ENCODE measurements around the gene TNFRSF21.

DNA sequence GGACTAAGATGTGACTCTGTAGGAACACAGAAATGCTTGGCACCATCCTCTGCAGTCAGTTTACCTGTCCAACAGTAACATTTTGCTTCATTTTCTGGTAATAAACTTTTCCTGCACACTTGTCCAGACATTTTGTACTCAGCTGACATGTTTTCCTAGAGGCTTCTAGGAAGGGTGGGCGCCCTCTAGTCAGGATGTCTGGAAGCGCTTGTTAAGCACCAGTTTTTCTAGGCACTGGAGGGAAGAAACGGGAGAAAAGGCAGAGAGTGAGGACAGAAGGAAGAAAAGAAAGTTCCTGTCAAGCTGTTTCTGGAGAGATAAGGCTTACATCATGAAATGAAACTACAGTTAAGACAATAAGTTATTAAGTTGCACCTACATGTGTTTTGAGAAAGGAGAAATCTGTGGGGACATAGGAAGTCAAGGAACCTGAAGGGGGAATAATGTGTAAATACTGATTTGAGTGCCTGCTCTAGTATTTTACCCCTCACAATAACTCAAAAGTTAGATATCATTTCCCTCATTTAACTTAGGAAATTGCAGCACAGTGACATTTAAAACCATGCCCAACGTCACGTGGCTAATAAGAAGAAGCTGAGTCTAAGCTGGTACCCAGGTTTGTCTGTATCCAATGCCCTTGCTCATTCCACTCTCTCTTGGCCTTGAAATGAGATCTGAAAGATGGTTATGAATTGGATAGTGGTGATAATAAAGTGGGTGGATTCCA is 42.7 kb upstream of the TNFRSF21 start:
- no peak for TF ChIP-seq EZH2 (optimal IDR thresholded peaks at IDR 0.05; ENCODE audit: low read depth, low read length)
- TF ChIP-seq, protein P1, sequence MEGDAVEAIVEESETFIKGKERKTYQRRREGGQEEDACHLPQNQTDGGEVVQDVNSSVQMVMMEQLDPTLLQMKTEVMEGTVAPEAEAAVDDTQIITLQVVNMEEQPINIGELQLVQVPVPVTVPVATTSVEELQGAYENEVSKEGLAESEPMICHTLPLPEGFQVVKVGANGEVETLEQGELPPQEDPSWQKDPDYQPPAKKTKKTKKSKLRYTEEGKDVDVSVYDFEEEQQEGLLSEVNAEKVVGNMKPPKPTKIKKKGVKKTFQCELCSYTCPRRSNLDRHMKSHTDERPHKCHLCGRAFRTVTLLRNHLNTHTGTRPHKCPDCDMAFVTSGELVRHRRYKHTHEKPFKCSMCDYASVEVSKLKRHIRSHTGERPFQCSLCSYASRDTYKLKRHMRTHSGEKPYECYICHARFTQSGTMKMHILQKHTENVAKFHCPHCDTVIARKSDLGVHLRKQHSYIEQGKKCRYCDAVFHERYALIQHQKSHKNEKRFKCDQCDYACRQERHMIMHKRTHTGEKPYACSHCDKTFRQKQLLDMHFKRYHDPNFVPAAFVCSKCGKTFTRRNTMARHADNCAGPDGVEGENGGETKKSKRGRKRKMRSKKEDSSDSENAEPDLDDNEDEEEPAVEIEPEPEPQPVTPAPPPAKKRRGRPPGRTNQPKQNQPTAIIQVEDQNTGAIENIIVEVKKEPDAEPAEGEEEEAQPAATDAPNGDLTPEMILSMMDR (IDR thresholded peaks at IDR 0.05; ENCODE audit: low read length), result no peak
